ENCODE measurements around the gene ABCG1.

The ABCG1 gene

DNA sequence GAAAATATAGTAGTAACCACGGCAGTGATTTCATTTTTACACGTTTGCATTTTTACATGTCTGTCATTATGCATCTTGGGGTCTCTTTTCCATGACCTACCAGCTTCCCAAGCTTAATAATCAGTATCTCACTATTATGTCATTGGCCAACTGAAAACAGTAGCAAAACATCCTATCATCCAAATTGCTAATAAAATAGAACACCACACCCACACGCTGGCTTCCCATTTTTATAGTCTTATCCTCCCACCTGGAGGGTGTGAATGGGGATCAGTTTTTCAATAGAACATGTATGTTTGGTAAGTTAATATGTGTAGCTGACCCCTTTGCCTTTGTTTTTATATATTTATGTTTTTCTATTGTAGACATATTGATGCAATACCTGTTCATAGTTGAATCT, 84.5 kb downstream of the ABCG1 start:
- in situ Hi-C loops (cut with MboI; ENCODE audit: low sequenced_read_pairs), result no loop called here

DNA sequence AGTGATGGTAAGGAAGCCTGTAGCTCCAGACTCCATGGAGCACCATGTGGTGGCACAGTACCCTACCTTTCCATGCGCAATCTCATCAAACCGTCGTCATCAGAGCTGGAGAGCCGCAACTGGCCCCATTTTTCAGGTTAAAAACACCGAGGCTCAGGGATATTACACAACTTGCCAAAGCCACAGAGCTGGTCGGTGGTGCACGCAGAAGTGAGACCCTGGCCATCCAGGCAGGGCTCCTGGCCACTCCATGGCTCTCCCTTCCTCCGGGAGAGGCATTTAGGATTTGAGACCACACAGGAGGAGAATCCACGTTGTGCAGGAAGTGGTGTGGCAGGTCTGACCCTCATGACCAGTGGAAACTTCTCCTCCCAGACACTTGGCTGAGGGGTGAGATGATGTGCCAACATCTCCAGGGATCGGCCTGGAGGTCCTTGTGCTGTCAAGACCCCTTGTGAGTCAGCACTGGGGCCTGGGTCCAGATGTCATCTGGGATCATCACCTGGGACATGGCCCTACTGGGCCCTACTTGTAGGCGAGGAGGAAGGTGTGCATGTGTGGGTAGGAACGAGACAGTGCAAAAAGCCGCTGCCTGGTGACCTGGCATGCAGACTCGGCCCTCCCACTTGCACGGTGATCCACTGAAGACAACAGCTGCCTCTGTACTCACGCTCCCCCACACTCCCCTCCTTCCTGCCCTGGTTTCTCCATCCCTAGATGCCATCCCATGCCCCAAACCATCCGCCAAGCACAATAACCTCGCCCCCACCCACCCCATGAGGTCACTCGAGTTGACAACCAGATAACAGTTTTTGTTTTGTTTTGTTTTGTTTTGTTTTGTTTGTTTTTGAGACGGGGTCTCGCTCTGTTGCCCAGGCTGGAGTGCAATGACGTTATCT, 85.9 kb downstream of the ABCG1 start:
- in situ Hi-C loops (cut with MboI; ENCODE audit: low sequenced_read_pairs), result no loop called here

DNA sequence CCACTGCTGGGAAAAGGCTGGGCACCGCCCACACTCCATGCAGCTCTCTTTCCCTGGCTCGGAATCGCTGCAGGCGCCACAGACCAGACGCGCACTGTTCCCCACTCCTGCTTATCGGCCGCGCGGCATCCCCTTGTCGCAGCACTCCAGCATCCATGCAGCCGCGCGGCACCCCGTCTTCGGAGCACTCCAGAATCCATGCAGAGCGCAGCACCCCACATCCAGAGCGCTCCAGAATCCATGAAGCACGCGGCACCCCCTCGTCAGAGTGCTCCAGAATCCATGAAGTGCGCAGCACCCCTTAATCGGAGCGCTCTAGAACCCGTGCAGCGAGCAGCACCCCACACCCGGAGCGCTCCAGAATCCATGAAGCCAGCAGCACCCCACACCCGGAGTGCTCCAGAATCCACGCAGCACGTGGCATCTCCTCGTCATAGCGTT, 86.8 kb downstream of the ABCG1 start:
- in situ Hi-C loops (cut with MboI; ENCODE audit: low sequenced_read_pairs), result no loop called here

DNA sequence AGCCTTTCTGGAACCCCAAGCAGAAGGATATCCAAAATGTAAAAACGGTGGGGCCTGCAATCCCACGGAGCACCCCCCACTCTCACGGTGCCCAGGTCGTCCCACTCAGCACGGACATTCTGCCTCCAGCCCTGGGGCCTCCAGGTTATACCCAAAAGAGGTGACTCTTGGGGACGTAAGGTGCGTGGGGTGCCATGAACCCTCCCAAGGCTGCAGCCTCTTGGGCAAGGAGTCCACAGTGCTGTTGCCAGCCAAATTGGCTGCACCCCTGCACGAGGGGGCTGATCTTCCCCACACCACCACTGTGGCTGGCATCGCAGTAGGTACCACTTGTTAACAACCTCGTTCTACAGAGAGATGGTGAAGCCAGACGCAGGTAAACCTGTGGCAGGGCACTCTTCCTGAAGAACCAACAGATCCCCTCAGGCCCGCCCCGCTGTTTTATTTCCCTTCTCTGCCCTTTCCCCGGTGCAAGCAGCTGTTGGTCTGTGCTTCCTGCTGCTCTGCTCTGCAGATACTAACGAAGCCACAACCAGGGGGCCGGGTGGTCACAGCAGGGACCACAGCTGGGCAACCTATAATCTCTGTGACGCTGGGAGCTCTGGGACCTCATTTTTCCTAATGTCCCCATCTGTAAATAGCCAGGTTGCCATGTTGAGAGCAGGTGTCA, 87.6 kb downstream of the ABCG1 start:
- in situ Hi-C loops (cut with MboI; ENCODE audit: low sequenced_read_pairs), result no loop called here

DNA sequence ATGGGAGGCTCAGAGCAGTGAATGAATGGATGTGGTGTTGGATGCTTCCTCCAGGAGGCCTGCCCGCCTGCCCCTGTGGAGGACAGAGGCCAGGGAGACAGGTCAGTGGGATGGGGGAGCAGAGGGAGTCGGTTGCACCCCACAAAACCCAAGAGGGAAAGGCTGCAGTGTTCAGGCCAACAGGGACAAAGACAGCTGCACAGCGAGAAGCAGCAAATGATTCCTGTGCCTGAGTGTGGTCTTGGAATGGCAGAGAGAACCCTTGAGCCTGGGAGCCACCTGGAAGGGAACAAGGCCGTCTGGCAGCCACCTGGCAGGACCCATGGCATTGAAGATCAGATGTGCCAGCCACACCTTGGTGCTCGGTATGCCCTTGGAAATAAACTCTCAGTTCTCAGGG, 88.2 kb downstream of the ABCG1 start:
- in situ Hi-C loops (cut with MboI; ENCODE audit: low sequenced_read_pairs), result no loop called here

DNA sequence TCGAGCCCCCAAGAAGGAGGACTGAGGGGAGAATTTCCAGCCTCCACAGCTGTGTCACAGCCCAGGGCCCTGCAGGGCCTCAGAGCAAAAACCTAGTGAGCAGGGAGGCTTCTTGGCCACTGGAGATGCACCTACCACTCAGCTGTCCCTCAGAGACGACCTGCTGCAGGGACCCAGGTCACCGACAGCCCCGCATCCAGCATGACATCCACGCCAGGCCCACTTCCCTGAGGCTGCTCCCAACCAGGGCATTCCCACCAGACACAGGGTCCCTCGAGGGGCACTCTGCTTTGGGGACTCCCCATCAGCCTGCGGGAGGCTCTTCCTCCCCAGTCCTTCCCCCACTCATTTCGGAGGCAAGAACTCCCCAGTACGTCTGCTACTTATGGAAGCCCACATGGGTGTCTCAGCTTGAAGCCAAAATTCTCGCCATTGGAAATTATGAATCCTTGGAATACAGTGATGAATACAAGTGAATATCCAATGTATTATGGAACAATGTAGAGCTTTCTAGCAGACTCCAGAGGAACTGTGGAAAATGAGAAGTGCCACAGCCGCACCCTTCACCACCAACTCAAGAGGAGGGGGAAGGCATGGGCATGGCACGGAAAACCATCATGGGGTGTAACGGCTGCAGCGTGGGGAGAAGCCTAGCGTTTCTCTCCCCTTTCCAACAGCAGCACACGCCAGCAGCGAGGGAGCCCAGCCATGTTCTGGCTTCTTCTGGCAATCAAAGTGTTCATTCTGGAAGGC, 89.4 kb downstream of the ABCG1 start:
- in situ Hi-C loops (cut with MboI; ENCODE audit: low sequenced_read_pairs), result no loop called here

DNA sequence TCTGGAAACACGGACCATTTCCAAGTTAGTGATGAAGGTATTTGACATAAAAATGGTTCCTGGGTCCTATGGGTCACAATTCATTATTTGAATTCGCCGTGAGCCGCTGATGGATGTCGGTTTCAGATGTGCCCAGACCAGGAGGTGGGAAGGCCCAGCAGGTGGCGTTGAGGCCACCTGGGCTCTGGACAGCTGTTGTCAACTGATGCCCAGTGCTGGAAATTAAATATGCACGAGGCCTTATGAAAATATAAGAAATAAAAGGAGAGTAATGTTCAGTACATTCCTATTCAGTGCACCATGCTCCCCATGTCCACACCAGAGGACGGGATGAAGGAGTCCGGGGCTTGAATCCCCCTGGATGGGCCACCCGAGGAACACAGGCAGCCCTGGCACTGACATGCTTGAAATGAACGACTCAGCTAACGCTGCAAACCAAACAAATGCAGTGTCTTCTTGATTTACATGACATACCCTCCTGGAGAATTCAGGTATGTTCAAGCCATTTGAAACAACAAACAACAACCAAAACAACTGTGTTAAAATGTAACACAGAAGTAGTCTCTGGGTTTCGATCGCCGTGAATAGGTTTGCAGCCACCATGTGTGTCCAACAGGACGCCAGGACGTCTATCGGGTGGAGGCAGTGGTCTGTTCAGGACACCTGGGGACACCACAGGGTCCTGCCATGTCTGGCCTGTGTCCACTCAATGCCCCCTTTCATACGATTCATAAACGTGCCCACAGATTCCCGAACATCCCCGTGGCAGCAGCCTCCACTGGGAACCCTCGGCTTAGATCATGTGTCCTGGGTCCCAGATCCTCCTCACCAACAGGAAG, 90.2 kb downstream of the ABCG1 start:
- in situ Hi-C loops (cut with MboI; ENCODE audit: low sequenced_read_pairs), result no loop called here

DNA sequence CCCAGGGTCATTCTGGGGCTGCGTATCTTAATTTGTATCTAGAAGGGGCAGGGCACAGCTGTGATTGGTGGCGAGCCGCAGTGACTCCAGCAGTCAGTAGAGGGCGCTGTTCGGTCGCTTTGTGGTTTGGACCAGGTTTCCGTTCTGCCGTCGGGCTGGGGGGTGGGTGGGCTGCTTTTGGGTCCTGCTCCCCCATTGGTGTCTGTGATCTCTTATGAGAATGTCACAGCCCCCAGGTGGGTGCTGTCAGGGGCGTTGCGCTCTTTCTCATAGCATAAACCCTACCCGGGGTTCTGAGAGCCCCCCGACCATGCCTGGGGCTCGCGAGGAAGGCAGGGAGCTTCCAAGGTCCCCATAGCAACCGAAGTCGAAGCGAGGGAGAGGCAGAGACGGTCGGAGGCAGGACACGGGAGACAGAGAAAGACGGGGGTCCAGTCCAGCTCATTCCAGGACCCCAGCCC, 90.8 kb downstream of the ABCG1 start:
- in situ Hi-C loops (cut with MboI; ENCODE audit: low sequenced_read_pairs), result no loop called here

DNA sequence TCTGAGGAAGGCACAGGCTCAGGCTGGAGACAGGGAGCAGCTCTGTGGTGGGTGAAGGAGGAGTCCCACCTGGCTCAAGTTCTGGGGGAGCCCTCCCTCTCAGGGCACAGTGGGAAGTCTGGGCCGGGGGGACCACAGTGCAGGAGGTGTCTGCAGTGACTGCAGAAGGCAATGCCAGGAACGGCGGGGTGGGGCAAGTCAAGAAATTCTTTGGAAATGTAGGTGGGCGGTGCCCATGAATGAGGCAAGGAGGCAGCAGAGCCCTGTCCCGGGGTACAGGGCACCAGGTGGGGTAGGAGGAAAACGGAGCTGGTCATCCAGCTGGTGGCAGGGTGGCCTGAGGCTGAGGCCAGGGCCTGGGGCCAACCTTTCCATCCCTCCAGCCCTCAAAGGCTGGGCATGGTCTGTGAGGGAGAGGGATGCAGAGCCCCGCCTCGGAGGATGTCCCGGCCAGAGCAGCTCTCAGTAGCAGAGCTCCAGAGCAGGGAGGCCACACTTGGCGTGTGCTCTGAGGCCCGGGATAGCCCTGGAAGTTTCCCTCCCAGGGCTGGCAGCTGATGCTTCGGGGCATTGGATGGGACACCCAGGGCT, 91.6 kb downstream of the ABCG1 start:
- in situ Hi-C loops (cut with MboI; ENCODE audit: low sequenced_read_pairs), result no loop called here

DNA sequence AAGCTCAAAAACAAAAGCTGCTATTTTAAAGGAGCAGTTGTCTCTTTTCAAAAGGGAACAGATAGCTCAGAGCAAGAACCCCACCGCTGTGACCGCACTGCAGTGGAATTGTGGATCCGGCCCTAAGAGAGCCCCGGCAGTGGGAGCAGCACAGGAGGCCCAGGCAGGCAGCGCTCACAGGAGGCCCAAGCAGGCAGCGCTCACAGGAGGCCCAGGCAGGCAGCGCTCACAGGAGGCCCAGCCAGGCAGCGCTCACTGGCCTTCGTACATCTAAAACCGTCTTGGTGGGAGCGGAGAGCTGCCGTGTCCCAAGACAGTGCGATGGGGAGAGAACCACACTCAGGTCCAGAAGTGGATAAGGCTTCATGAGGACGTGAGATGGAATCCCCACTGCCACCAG, 92.2 kb downstream of the ABCG1 start:
- in situ Hi-C loops (cut with MboI; ENCODE audit: low sequenced_read_pairs), result no loop called here

DNA sequence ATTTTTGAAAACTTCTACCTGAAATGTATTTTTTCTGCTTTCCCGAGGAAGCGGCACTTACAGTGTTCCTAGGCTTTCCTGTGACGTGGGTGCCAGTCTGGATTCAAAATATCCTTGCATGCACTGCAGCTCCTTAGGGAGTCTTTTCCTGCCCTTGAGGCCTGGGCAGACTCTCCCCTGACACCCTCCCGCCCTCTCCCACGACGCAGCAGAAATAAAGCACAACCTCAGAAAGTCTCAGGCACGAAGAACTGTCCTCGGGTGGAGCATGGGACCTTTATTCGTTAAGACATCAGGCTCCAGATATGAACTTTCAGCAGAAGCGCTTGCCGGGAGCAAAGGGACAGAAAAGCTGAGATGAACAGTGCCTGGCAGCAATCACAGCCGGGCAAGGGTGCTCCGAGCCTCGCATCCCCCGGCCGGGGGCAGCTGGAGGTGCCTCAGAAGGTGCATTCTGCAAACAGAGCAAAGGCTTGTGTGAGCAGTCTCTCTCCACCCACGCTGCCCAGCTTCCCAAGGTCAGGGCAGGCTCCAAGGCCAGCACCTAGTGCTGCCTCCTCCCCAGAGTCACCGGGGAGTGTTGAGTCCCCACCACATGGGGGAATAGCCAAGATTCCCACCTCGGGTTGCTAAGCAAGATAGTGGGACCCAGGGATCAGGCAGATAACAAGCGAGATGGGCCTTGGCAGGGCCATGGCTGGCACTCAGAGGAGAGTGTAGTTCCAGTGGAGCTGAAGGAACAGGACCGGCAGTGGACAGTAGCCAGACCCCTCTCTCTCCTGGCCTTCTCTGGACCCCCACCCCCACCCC, 93.1 kb downstream of the ABCG1 start:
- in situ Hi-C loops (cut with MboI; ENCODE audit: low sequenced_read_pairs), result no loop called here

DNA sequence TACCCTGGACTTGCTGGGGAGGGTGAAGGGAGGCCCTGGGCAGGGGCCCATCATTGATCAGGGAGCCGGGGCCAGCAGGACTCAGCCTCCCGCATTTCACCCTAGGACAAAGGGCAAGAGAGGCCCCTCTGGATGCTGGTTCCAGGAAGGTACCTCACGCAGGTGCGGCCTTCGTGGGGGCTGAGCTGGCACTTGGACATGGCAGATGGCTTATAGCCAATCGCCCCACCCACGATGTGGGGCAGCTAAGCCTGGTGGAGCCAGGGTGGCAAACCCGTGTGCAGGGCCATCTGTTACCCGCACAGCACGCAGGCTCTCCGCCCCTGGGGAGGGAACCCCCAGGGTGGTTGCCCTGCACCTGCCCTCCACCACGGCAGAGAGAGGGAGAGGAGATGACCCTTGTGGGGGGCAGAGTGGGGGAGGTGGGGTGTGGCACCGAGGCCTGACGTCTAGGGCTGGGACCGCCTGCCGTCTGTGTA, 93.7 kb downstream of the ABCG1 start:
- in situ Hi-C loops (cut with MboI; ENCODE audit: low sequenced_read_pairs), result no loop called here

DNA sequence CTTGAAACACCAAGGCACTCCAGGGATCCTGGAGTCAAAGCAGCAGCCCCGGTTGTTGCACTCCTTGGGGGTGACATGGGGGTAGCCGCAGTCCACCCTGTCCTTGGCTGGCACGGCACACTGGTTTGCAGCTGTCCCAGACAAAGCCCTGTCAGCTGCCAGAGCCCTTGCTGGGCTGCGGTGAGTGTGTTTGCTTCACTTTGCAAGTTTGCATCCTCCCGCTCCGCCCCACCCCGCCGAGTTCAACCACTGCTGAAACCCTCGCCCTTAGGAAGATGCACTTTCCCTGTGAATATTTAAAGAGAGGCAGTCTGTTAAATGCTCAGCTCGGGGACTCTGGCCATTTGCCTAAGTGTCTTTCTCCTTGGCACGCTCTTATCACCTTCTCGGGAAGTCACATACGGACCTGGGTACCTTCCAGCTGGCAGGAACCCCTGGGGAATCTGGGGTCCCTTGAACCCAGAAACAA, 94.6 kb downstream of the ABCG1 start:
- in situ Hi-C loops (cut with MboI; ENCODE audit: low sequenced_read_pairs), result no loop called here

DNA sequence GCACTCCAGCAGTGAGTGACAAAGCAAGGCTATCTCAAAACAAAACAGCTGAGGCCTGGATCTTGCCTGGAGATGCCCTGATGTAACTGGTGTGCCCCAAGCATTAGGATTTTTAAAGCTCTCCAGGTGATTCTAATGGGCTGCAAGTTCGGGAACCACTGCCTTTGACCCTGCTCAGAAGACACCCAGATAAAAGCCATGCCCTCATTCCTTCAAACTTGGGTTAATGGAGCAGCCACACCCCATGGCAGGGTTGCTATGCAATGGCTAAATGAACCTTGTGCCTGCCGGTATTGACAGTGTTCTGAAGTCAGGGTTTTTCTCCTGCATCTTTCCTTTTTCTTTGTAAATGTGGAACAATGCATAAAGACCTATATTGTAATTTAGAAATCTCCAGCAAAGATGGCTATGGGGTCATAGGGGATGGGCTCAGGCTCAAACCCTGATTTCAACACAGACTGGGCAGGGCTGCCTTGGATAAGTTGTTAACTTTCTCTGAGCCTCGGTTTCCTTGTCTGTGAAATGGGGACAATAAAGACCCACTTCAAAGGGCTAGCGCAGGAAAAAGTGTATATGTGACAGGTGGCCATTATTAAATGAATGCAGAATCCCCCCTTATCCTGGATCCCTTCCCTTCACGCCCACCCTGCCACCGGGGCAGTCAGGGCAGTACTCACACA, 95.8 kb downstream of the ABCG1 start:
- in situ Hi-C loops (cut with MboI; ENCODE audit: low sequenced_read_pairs), result no loop called here

DNA sequence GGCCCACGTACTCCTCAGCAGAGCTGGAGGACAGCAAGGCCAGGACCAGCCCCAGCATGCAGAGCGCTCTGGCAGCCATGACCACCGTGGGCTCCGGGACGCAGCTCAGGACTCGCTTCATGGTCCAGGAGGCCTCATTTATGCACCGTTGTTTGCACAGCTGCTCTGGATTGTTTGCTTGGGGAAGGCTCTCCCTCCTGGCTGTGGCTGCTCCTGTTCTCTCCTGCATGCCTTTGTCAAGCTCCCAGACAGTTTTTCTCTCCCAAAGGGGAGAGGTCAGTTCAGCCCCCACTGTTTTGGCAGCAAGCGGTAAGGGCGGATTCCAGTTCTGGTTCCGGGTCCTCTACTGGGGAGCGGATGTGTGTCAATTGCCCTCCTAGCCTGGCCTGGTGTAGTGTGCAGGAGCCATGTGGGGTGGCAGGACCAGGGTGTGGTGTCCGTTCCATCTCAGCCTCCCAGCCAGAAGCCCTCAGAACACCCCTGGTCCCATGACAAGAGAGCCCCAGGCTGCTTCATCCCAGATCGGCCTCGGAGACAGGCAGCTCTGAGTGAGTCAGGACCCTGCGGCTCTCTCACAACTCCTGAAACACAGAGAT, 96.5 kb downstream of the ABCG1 start, which contains the start of gene TFF3:
Gene TFF3 (minus strand): TSS at position 114 of the 596 bp plus-strand sequence. CDS start 35 bp downstream, at position 79.
- in situ Hi-C loops (cut with MboI; ENCODE audit: low sequenced_read_pairs), result no loop called here

DNA sequence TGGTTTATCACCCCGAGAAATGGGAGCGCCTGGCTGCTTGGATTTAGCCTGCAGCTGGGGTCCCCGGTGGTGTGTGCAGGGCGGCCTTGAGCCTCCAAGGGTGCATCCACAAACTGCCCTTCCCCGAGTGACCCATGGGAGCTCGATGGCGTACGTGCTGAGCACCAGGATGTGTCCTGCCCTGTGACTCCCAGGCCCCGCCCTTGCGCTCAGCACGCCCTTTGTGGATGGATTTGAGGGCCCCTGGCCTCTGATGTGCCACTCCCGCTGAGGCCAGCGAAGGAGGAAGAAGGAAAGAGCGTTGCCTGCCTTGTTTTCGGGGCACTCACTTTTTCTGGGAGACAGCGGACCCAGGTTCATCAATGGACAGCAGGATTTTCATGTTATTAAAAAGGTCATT, 98.0 kb downstream of the ABCG1 start:
- in situ Hi-C loops (cut with MboI; ENCODE audit: low sequenced_read_pairs), result no loop called here

DNA sequence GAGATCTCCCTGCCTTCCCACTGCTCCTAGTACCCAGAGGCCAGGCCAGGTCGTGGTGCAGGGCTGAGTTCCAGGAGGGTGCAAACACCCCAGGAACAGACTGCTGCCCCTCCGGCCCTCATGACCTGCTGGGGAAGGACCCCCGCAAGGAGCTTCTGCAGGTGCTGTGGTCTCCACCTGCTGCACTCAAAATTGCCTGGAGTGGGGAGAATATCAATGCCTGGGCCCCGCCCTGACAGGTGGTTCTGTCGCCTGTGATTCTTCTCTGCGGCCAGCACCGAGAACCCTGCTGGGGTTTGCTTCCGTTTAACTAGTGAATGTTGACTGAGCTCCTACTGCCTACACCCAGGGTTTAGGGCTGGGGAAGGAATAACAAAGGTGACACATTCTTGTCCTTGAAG, 98.4 kb downstream of the ABCG1 start:
- in situ Hi-C loops (cut with MboI; ENCODE audit: low sequenced_read_pairs), result no loop called here
